ENCODE data around the gene GMPPB. TPM values are rescaled to one million over a fixed set of nuclear protein-coding genes. Genes with fewer than 3 reads are reported as not detected.
A peak's percentile ranks its signal among the peaks of the same experiment; 100 is the strongest.
"Not testable (repeated sequence)": the region's sequence is repeated elsewhere in the genome, so short reads cannot be mapped to it uniquely, and the experiment has no call there.

GMPPB gene
- total RNA-seq, 3 donors from 2014 or later = 67.0 to 71.8 (median 67.4) TPM

- H3K36me3 Mint-ChIP-seq (ENCODE audit: insufficient read depth) = peaks cover 7% of the 10 kb centered on the region
- H3K4me3 Mint-ChIP-seq = no peak overlapping the region
- ATAC-seq = no peak
Measured at GRCh38 chr3:49699281-49699979, 24.3 kb downstream of the GMPPB start.

GRCh38 chr3:49695350-49696015 lies 28.3 kb downstream of the GMPPB start:
- not testable (repeated sequence) for H3K9me3 Mint-ChIP-seq; H3K27me3 Mint-ChIP-seq (ENCODE audit: low read depth); H3K36me3 Mint-ChIP-seq (ENCODE audit: insufficient read depth); H3K4me3 Mint-ChIP-seq; ATAC-seq; DNase-seq
- H3K4me1 Mint-ChIP-seq (ENCODE audit: low read depth) = peaks cover 14% of the 10 kb centered on the region

More at GRCh38 chr3:49699281-49699979, 24.3 kb downstream of the GMPPB start:
- no peaks in the 10 kb centered on the region for H3K27me3 Mint-ChIP-seq (ENCODE audit: low read depth)
- DNase-seq = no peak
- H3K4me1 Mint-ChIP-seq (ENCODE audit: low read depth) = peaks cover 2% of the 10 kb centered on the region
- no peaks in the 10 kb centered on the region for H3K9me3 Mint-ChIP-seq

- H3K36me3 Mint-ChIP-seq (ENCODE audit: insufficient read depth); DNase-seq; H3K27me3 Mint-ChIP-seq (ENCODE audit: low read depth); H3K9me3 Mint-ChIP-seq; H3K4me3 Mint-ChIP-seq; ATAC-seq: not testable (repeated sequence)
- peaks cover 21% of the 10 kb centered on the region for H3K4me1 Mint-ChIP-seq (ENCODE audit: low read depth)
Measured at GRCh38 chr3:49694409-49695070, 29.2 kb downstream of the GMPPB start.

GRCh38 chr3:49691481-49691880 lies 32.3 kb downstream of the GMPPB start:
- H3K27me3 Mint-ChIP-seq (ENCODE audit: low read depth); DNase-seq; H3K36me3 Mint-ChIP-seq (ENCODE audit: insufficient read depth); H3K9me3 Mint-ChIP-seq; ATAC-seq: not testable (repeated sequence)
- peak overlapping the region; percentile 26 for H3K4me3 Mint-ChIP-seq
- peaks cover 38% of the 10 kb centered on the region for H3K4me1 Mint-ChIP-seq (ENCODE audit: low read depth)

- H3K36me3 Mint-ChIP-seq (ENCODE audit: insufficient read depth); DNase-seq; H3K27me3 Mint-ChIP-seq (ENCODE audit: low read depth); H3K9me3 Mint-ChIP-seq; ATAC-seq: not testable (repeated sequence)
- Mint-ChIP-seq H3K4me3 (peak overlapping the region; percentile 97), H3K4me1 (ENCODE audit: low read depth) (peaks cover 38% of the 10 kb centered on the region)
Measured at GRCh38 chr3:49690856-49691255, 32.9 kb downstream of the GMPPB start.

- ATAC-seq; H3K9me3 Mint-ChIP-seq; H3K27me3 Mint-ChIP-seq (ENCODE audit: low read depth); DNase-seq; H3K36me3 Mint-ChIP-seq (ENCODE audit: insufficient read depth): not testable (repeated sequence)
- H3K4me1 Mint-ChIP-seq (ENCODE audit: low read depth) = peaks cover 38% of the 10 kb centered on the region
- H3K4me3 Mint-ChIP-seq = peak overlapping the region; percentile 97
Measured at GRCh38 chr3:49689908-49690624, 33.7 kb downstream of the GMPPB start.

- H3K4me1 Mint-ChIP-seq (ENCODE audit: low read depth) = peaks cover 38% of the 10 kb centered on the region
- DNase-seq (peak; percentile 90), ATAC-seq (peak; percentile 80 to 81)
- peaks cover 7% of the 10 kb centered on the region for H3K27me3 Mint-ChIP-seq (ENCODE audit: low read depth)
- no peaks in the 10 kb centered on the region for H3K9me3 Mint-ChIP-seq
- H3K36me3 Mint-ChIP-seq (ENCODE audit: insufficient read depth) = peaks cover 4% of the 10 kb centered on the region
- H3K4me3 Mint-ChIP-seq = peak within 1 kb of the TSS; percentile 97
Measured at GRCh38 chr3:49689046-49689907, 34.5 kb downstream of the GMPPB start, which contains the start of the genes MST1 and RNF123. MST1 (minus strand) TSS chr3:49689474; CDS start chr3:49688691, 783 bp downstream. RNF123 (plus strand) TSS chr3:49689557; CDS start chr3:49691166, 1,609 bp downstream.

- ATAC-seq; H3K9me3 Mint-ChIP-seq; H3K27me3 Mint-ChIP-seq (ENCODE audit: low read depth); DNase-seq; H3K36me3 Mint-ChIP-seq (ENCODE audit: insufficient read depth): not testable (repeated sequence)
- Mint-ChIP-seq H3K4me1 (ENCODE audit: low read depth) (peaks cover 38% of the 10 kb centered on the region), H3K4me3 (peak overlapping the region; percentile 97)
Measured at GRCh38 chr3:49688338-49689045, 35.3 kb downstream of the GMPPB start.

- not testable (repeated sequence) for DNase-seq, H3K4me3 Mint-ChIP-seq
Measured at GRCh38 chr3:49687424-49687795, 36.3 kb downstream of the GMPPB start.

GRCh38 chr3:49686769-49687423 lies 36.9 kb downstream of the GMPPB start:
- peaks cover 34% of the 10 kb centered on the region for H3K4me1 Mint-ChIP-seq (ENCODE audit: low read depth)
- peak; percentile 19 to 23 for ATAC-seq
- DNase-seq; H3K9me3 Mint-ChIP-seq; H3K27me3 Mint-ChIP-seq (ENCODE audit: low read depth): not testable (repeated sequence)
- peak overlapping the region; percentile 21 for H3K4me3 Mint-ChIP-seq
- peaks cover 16% of the 10 kb centered on the region for H3K36me3 Mint-ChIP-seq (ENCODE audit: insufficient read depth)

More at GRCh38 chr3:49687424-49687795, 36.3 kb downstream of the GMPPB start:
- H3K36me3 Mint-ChIP-seq (ENCODE audit: insufficient read depth) = peaks cover 16% of the 10 kb centered on the region
- H3K27me3 Mint-ChIP-seq (ENCODE audit: low read depth); H3K9me3 Mint-ChIP-seq; ATAC-seq: not testable (repeated sequence)
- H3K4me1 Mint-ChIP-seq (ENCODE audit: low read depth) = peaks cover 34% of the 10 kb centered on the region

GRCh38 chr3:49686346-49686745 lies 37.4 kb downstream of the GMPPB start:
- H3K4me3 Mint-ChIP-seq = peak overlapping the region; percentile 43
- H3K36me3 Mint-ChIP-seq (ENCODE audit: insufficient read depth) = peaks cover 16% of the 10 kb centered on the region
- H3K4me1 Mint-ChIP-seq (ENCODE audit: low read depth) = peaks cover 32% of the 10 kb centered on the region
- ATAC-seq = peak; percentile 4 to 11
- H3K9me3 Mint-ChIP-seq; H3K27me3 Mint-ChIP-seq (ENCODE audit: low read depth): not testable (repeated sequence)
- DNase-seq = peak; percentile 29

GRCh38 chr3:49685846-49686245 lies 37.9 kb downstream of the GMPPB start:
- not testable (repeated sequence) for H3K9me3 Mint-ChIP-seq; H3K4me3 Mint-ChIP-seq; DNase-seq; H3K27me3 Mint-ChIP-seq (ENCODE audit: low read depth)
- peaks cover 16% of the 10 kb centered on the region for H3K36me3 Mint-ChIP-seq (ENCODE audit: insufficient read depth)
- ATAC-seq = peak in 1 of 2 donors; percentile 1
- peaks cover 27% of the 10 kb centered on the region for H3K4me1 Mint-ChIP-seq (ENCODE audit: low read depth)
